ENCODE results near the gene CAMP. TPM values are rescaled to one million over a fixed set of nuclear protein-coding genes. Genes with fewer than 3 reads are reported as not detected.

The CAMP gene
- total and polyA plus RNA-seq, 2 donors from 2014 or later, result not detected

- H3K27ac ChIP-seq (ENCODE audit: low read depth in 2 of 2, low read length in 2 of 2), result no peak overlapping the region
- no peak for FAIRE-seq
- peaks cover 0 to 3% (median 0%) of the 10 kb centered on the region in 3 donors for H3K36me3 ChIP-seq (ENCODE audit: control insufficient read depth in 2 of 3, insufficient read depth in 3 of 3, low read length in 3 of 3)
- DNase-seq, result no peak
- no peaks in the 10 kb centered on the region for H3K4me1 ChIP-seq (ENCODE audit: control insufficient read depth in 2 of 3, insufficient read depth in 2 of 3, low read depth in 1 of 3, low read length in 3 of 3)
- no peaks in the 10 kb centered on the region for H3K9me3 ChIP-seq (ENCODE audit: control insufficient read depth in 2 of 3, insufficient read depth in 1 of 3, low read length in 3 of 3)
- TF ChIP-seq CTCF (IDR thresholded peaks at IDR 0.05; ENCODE audit: borderline replicate concordance, extremely low read depth, insufficient read depth), result no peak
- no peak overlapping the region for H3K9ac ChIP-seq (ENCODE audit: low read length in 3 of 3)
- H3K4me3 ChIP-seq (ENCODE audit: low read length in 3 of 3), result no peak overlapping the region
- intact Hi-C loops (cut with DNase I), result no loop called here
- no peaks in the 10 kb centered on the region for H3K27me3 ChIP-seq (ENCODE audit: control insufficient read depth, insufficient read depth, low read length)
These were observed 33.3 kb downstream of the CAMP start for GRCh38 chr3:48256557-48256956.

- H3K27ac ChIP-seq (ENCODE audit: low read depth in 2 of 2, low read length in 2 of 2), result no peak overlapping the region
- intact Hi-C loops (cut with DNase I), result no loop called here
- FAIRE-seq, result no peak
- TF ChIP-seq CTCF (IDR thresholded peaks at IDR 0.05; ENCODE audit: borderline replicate concordance, extremely low read depth, insufficient read depth), result no peak
- H3K9ac ChIP-seq (ENCODE audit: low read length in 3 of 3), result no peak overlapping the region
- no peaks in the 10 kb centered on the region for H3K9me3 ChIP-seq (ENCODE audit: control insufficient read depth in 2 of 3, insufficient read depth in 1 of 3, low read length in 3 of 3)
- H3K27me3 ChIP-seq (ENCODE audit: control insufficient read depth, insufficient read depth, low read length), result no peaks in the 10 kb centered on the region
- no peaks in the 10 kb centered on the region for H3K4me1 ChIP-seq (ENCODE audit: control insufficient read depth in 2 of 3, insufficient read depth in 2 of 3, low read depth in 1 of 3, low read length in 3 of 3)
- no peak overlapping the region for H3K4me3 ChIP-seq (ENCODE audit: low read length in 3 of 3)
- no peak for DNase-seq
- peaks cover 0 to 3% (median 0%) of the 10 kb centered on the region in 3 donors for H3K36me3 ChIP-seq (ENCODE audit: control insufficient read depth in 2 of 3, insufficient read depth in 3 of 3, low read length in 3 of 3)
These were observed 35.2 kb downstream of the CAMP start for GRCh38 chr3:48258530-48258929.

- Histone ChIP-seq H3K4me1 (ENCODE audit: control insufficient read depth in 2 of 3, insufficient read depth in 2 of 3, low read depth in 1 of 3, low read length in 3 of 3) (peaks cover 0 to 6% (median 0%) of the 10 kb centered on the region in 3 donors), H3K36me3 (ENCODE audit: control insufficient read depth in 2 of 3, insufficient read depth in 3 of 3, low read length in 3 of 3) (peaks cover 0 to 15% (median 5%) of the 10 kb centered on the region in 3 donors), H3K4me3 (ENCODE audit: low read length in 3 of 3) (no peak overlapping the region), H3K27ac (ENCODE audit: low read depth in 2 of 2, low read length in 2 of 2) (no peak overlapping the region), H3K27me3 (ENCODE audit: control insufficient read depth, insufficient read depth, low read length) (no peaks in the 10 kb centered on the region), H3K9me3 (ENCODE audit: control insufficient read depth in 2 of 3, insufficient read depth in 1 of 3, low read length in 3 of 3) (no peaks in the 10 kb centered on the region), H3K9ac (ENCODE audit: low read length in 3 of 3) (no peak overlapping the region)
- intact Hi-C loops (cut with DNase I), result no loop called here
- no peak for FAIRE-seq
- no peak for DNase-seq
- TF ChIP-seq CTCF (IDR thresholded peaks at IDR 0.05; ENCODE audit: borderline replicate concordance, extremely low read depth, insufficient read depth), result no peak
These were observed 44.5 kb downstream of the CAMP start for GRCh38 chr3:48267782-48268181.

GRCh38 chr3:48268381-48268935 is 45.2 kb downstream of the CAMP start:
- TF ChIP-seq CTCF (IDR thresholded peaks at IDR 0.05; ENCODE audit: borderline replicate concordance, extremely low read depth, insufficient read depth), result no peak
- H3K9me3 ChIP-seq (ENCODE audit: control insufficient read depth in 2 of 3, insufficient read depth in 1 of 3, low read length in 3 of 3), result no peaks in the 10 kb centered on the region
- intact Hi-C loops (cut with DNase I), result no loop called here
- H3K4me1 ChIP-seq (ENCODE audit: control insufficient read depth in 2 of 3, insufficient read depth in 2 of 3, low read depth in 1 of 3, low read length in 3 of 3), result peaks cover 0 to 6% (median 0%) of the 10 kb centered on the region in 3 donors
- FAIRE-seq (no peak), DNase-seq (peak in 4 of 5 donors; percentile 53 to 79 (median 72))
- H3K36me3 ChIP-seq (ENCODE audit: control insufficient read depth in 2 of 3, insufficient read depth in 3 of 3, low read length in 3 of 3), result peaks cover 0 to 15% (median 5%) of the 10 kb centered on the region in 3 donors
- H3K4me3 ChIP-seq (ENCODE audit: low read length in 3 of 3), result no peak overlapping the region
- no peaks in the 10 kb centered on the region for H3K27me3 ChIP-seq (ENCODE audit: control insufficient read depth, insufficient read depth, low read length)
- H3K9ac ChIP-seq (ENCODE audit: low read length in 3 of 3), result no peak overlapping the region
- no peak overlapping the region for H3K27ac ChIP-seq (ENCODE audit: low read depth in 2 of 2, low read length in 2 of 2)

All from kidney (tissue), 14 donors.